Measurements from ENCODE around the gene MUTYH. TPM values are rescaled to one million over a fixed set of nuclear protein-coding genes. Genes with fewer than 3 reads are reported as not detected.

Gene MUTYH
- total and polyA plus RNA-seq, 3 experiments from 2014 or later, result 24.4 to 75.4 (median 70.1) TPM

GRCh38 chr1:45326627-45327623 is 13.3 kb downstream of the MUTYH start, which contains the start of gene HPDL:
Gene HPDL (plus strand): TSS chr1:45326895. CDS start chr1:45327149, 254 bp downstream.
- no peaks in the 10 kb centered on the region for H3K9me3 ChIP-seq (ENCODE audit: low read length)
- Mint-ChIP-seq H3K27me3 (peaks cover 0 to 2% of the 10 kb centered on the region in 2 donors), H3K4me1 (peaks cover 0 to 20% (median 6%) of the 10 kb centered on the region in 3 donors), H3K36me3 (peaks cover 0 to 21% (median 2%) of the 10 kb centered on the region in 3 donors), H3K9me3 (no peaks in the 10 kb centered on the region), H3K27ac (peak within 1 kb of the TSS in 4 of 8 donors; percentile 55 to 82 (median 73)), H3K4me3 (peak within 1 kb of the TSS; percentile 82 to 90 (median 85))
- H3K27me3 ChIP-seq (ENCODE audit: insufficient read depth, low read length, poor library complexity, severe bottlenecking), result no peaks in the 10 kb centered on the region
- H3K4me3 ChIP-seq (ENCODE audit: low read length), result peak within 1 kb of the TSS; percentile 79
- H3K36me3 ChIP-seq (ENCODE audit: insufficient read depth, low read length), result peaks cover 4% of the 10 kb centered on the region
- peak; percentile 28 to 67 (median 44) for DNase-seq
- ChIA-PET POLR2A (interaction anchor here (1.3 to 3.1 kb wide), 3 partner anchors 13 to 23 kb away, joined by 4 to 33 read pairs (median 4); partner anchors contain the start of genes MUTYH and TOE1), CTCF (interaction anchor here (0.7 to 2.1 kb wide), 7 partner anchors 12 to 527 kb away, joined by 3 to 10 read pairs (median 6); partner anchors contain the start of genes MUTYH, PLK3 and TOE1)
- peaks cover 11% of the 10 kb centered on the region for H3K4me1 ChIP-seq (ENCODE audit: insufficient read depth, low read length)
- H3K27ac ChIP-seq (ENCODE audit: low read depth, low read length), result no peak within 1 kb of the TSS

DNA sequence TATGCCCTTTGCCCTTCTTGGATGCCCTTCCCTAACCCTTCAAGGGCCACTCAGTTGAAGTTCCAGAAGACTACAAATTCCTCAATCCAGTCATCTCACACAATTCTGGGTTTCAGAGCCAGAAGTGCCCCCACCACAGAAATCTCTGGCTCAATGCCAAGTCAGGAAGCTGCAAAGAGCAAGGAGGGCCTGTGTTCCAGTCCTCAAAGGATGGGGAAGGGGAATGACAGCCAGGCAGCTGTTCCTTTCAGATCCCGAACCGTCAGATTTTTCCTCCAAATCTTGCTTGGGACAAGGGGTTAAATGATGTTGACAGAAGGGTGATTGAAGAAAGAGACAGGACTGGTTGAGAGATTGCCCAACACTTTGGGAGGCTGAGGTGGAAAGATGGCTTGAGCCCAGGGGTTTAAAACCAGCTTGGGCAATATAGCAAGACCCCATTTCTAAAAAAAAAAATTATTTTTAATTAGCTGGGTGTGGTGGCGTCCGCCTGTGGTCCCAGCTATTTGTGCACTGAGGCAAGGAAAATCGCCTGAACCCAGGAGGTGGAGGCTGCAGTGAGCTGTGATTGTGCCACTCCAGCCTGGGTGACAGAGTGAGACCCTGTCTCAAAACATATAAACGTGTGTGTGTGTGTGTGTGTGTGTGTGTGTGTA is 14.3 kb downstream of the MUTYH start:
- no peak for DNase-seq
- Mint-ChIP-seq H3K4me1 (peaks cover 0 to 20% (median 6%) of the 10 kb centered on the region in 3 donors), H3K36me3 (peaks cover 0 to 16% (median 2%) of the 10 kb centered on the region in 3 donors), H3K4me3 (peak overlapping the region; percentile 71 to 90 (median 83)), H3K27ac (peak overlapping the region in 2 of 8 donors; percentile 55 to 80), H3K9me3 (no peaks in the 10 kb centered on the region), H3K27me3 (peaks cover 0 to 2% of the 10 kb centered on the region in 2 donors)
- Histone ChIP-seq H3K27me3 (ENCODE audit: insufficient read depth, low read length, poor library complexity, severe bottlenecking) (no peaks in the 10 kb centered on the region), H3K9me3 (ENCODE audit: low read length) (no peaks in the 10 kb centered on the region), H3K4me1 (ENCODE audit: insufficient read depth, low read length) (peaks cover 11% of the 10 kb centered on the region), H3K36me3 (ENCODE audit: insufficient read depth, low read length) (peaks cover 4% of the 10 kb centered on the region), H3K4me3 (ENCODE audit: low read length) (no peak overlapping the region), H3K27ac (ENCODE audit: low read depth, low read length) (no peak overlapping the region)
- ChIA-PET CTCF (interaction anchor here (1.3 to 2.1 kb wide), 3 partner anchors 11 to 526 kb away, joined by 3 to 6 read pairs (median 5); partner anchors contain the start of gene PLK3), POLR2A (interaction anchor here (1.3 to 3.1 kb wide), 2 partner anchors 14 to 22 kb away, joined by 4 to 33 read pairs; partner anchors contain the start of genes MUTYH and TOE1)

- DNase-seq, result no peak
- ChIA-PET POLR2A (interaction anchor here (0.7 kb wide), 1 partner anchor 173 kb away, joined by 3 read pairs; no protein-coding TSS in a partner anchor), CTCF (no interaction called here)
- Histone ChIP-seq H3K9me3 (ENCODE audit: low read length) (no peaks in the 10 kb centered on the region), H3K36me3 (ENCODE audit: insufficient read depth, low read length) (no peaks in the 10 kb centered on the region), H3K27ac (ENCODE audit: low read depth, low read length) (no peak overlapping the region), H3K27me3 (ENCODE audit: insufficient read depth, low read length, poor library complexity, severe bottlenecking) (no peaks in the 10 kb centered on the region), H3K4me1 (ENCODE audit: insufficient read depth, low read length) (peaks cover 9% of the 10 kb centered on the region), H3K4me3 (ENCODE audit: low read length) (no peak overlapping the region)
- Mint-ChIP-seq H3K4me3 (no peak overlapping the region), H3K4me1 (peaks cover 0 to 7% (median 0%) of the 10 kb centered on the region in 3 donors), H3K9me3 (no peaks in the 10 kb centered on the region), H3K27me3 (no peaks in the 10 kb centered on the region), H3K36me3 (no peaks in the 10 kb centered on the region), H3K27ac (no peak overlapping the region)
These were observed 17.7 kb downstream of the MUTYH start for GRCh38 chr1:45322486-45323040.

GRCh38 chr1:45321444-45321843 is 18.8 kb downstream of the MUTYH start:
- Mint-ChIP-seq H3K4me1 (peaks cover 0 to 2% (median 0%) of the 10 kb centered on the region in 3 donors), H3K9me3 (no peaks in the 10 kb centered on the region), H3K36me3 (no peaks in the 10 kb centered on the region), H3K27ac (no peak overlapping the region), H3K4me3 (no peak overlapping the region), H3K27me3 (no peaks in the 10 kb centered on the region)
- CTCF ChIA-PET, result no interaction called here
- H3K27me3 ChIP-seq (ENCODE audit: insufficient read depth, low read length, poor library complexity, severe bottlenecking), result no peaks in the 10 kb centered on the region
- POLR2A ChIA-PET, result no interaction called here
- no peaks in the 10 kb centered on the region for H3K9me3 ChIP-seq (ENCODE audit: low read length)
- H3K36me3 ChIP-seq (ENCODE audit: insufficient read depth, low read length), result no peaks in the 10 kb centered on the region
- no peak overlapping the region for H3K4me3 ChIP-seq (ENCODE audit: low read length)
- peaks cover 3% of the 10 kb centered on the region for H3K4me1 ChIP-seq (ENCODE audit: insufficient read depth, low read length)
- no peak overlapping the region for H3K27ac ChIP-seq (ENCODE audit: low read depth, low read length)
- no peak for DNase-seq

DNA sequence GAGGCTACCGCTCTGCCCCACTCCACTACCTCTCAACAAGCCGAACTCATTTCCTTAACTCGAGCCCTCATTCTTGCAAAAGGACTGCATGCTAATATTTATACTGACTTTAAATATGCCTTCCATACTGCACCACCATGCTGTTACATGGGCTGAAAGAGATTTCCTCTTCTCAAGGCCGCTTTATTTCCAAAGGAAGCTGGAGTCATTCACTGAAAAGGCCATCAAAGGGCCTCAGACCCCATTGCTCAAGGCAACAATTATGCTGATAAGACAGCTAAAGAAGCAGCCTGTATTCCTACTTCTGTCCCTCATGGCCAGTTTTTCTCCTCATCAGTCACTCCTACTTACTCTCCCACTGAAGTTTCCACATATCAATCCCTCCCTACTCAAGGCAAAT is 20.5 kb downstream of the MUTYH start:
- DNase-seq, result no peak
- H3K9me3 Mint-ChIP-seq, result no peaks in the 10 kb centered on the region
- H3K4me1 Mint-ChIP-seq, result no peaks in the 10 kb centered on the region
- H3K4me3 ChIP-seq (ENCODE audit: low read length), result no peak overlapping the region
- ChIA-PET CTCF (no interaction called here), POLR2A (no interaction called here)
- H3K9me3 ChIP-seq (ENCODE audit: low read length), result no peaks in the 10 kb centered on the region
- H3K4me1 ChIP-seq (ENCODE audit: insufficient read depth, low read length), result no peaks in the 10 kb centered on the region
- no peaks in the 10 kb centered on the region for H3K27me3 Mint-ChIP-seq
- H3K27ac ChIP-seq (ENCODE audit: low read depth, low read length), result no peak overlapping the region
- no peaks in the 10 kb centered on the region for H3K27me3 ChIP-seq (ENCODE audit: insufficient read depth, low read length, poor library complexity, severe bottlenecking)
- no peaks in the 10 kb centered on the region for H3K36me3 ChIP-seq (ENCODE audit: insufficient read depth, low read length)
- H3K4me3 Mint-ChIP-seq, result no peak overlapping the region
- H3K27ac Mint-ChIP-seq, result no peak overlapping the region
- H3K36me3 Mint-ChIP-seq, result no peaks in the 10 kb centered on the region

- Mint-ChIP-seq H3K4me1 (no peaks in the 10 kb centered on the region), H3K27ac (no peak overlapping the region), H3K27me3 (no peaks in the 10 kb centered on the region), H3K36me3 (no peaks in the 10 kb centered on the region), H3K4me3 (no peak overlapping the region), H3K9me3 (no peaks in the 10 kb centered on the region)
- Histone ChIP-seq H3K4me3 (ENCODE audit: low read length) (no peak overlapping the region), H3K4me1 (ENCODE audit: insufficient read depth, low read length) (no peaks in the 10 kb centered on the region), H3K36me3 (ENCODE audit: insufficient read depth, low read length) (no peaks in the 10 kb centered on the region), H3K9me3 (ENCODE audit: low read length) (no peaks in the 10 kb centered on the region), H3K27me3 (ENCODE audit: insufficient read depth, low read length, poor library complexity, severe bottlenecking) (no peaks in the 10 kb centered on the region), H3K27ac (ENCODE audit: low read depth, low read length) (no peak overlapping the region)
- CTCF ChIA-PET, result interaction anchor here (0.7 kb wide), 1 partner anchor 167 kb away, joined by 3 read pairs; no protein-coding TSS in a partner anchor
- no peak for DNase-seq
- POLR2A ChIA-PET, result no interaction called here
These were observed 23.1 kb downstream of the MUTYH start for GRCh38 chr1:45317166-45317565.

DNA sequence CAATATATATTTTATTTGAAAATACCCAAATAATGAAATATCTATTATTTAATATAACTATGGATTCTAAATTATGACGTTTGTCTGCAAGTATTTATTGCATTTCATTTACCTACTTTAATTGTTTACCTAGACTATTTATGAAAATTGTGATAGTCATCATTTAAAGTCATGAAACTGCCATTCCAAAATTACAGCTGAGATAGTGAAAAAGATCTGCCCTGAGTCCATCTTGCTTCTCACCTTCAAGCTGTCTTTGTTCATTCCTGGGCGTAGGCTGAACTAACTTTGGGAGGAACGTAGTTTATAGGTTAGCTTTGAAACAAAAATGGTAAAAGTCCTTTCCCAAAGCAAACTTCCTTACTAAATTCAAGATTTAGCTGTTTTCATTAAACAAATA is 26.0 kb downstream of the MUTYH start:
- Histone ChIP-seq H3K4me3 (ENCODE audit: low read length) (no peak overlapping the region), H3K9me3 (ENCODE audit: low read length) (no peaks in the 10 kb centered on the region), H3K27ac (ENCODE audit: low read depth, low read length) (no peak overlapping the region), H3K4me1 (ENCODE audit: insufficient read depth, low read length) (no peaks in the 10 kb centered on the region), H3K27me3 (ENCODE audit: insufficient read depth, low read length, poor library complexity, severe bottlenecking) (no peaks in the 10 kb centered on the region), H3K36me3 (ENCODE audit: insufficient read depth, low read length) (no peaks in the 10 kb centered on the region)
- Mint-ChIP-seq H3K36me3 (no peaks in the 10 kb centered on the region), H3K27me3 (no peaks in the 10 kb centered on the region), H3K9me3 (no peaks in the 10 kb centered on the region), H3K4me3 (no peak overlapping the region), H3K4me1 (no peaks in the 10 kb centered on the region), H3K27ac (no peak overlapping the region)
- CTCF ChIA-PET, result interaction anchor here (0.7 to 1.3 kb wide), 2 partner anchors 9 to 11 kb away, joined by 3 read pairs; no protein-coding TSS in a partner anchor
- POLR2A ChIA-PET, result no interaction called here
- no peak for DNase-seq
